Breast epithelium (tissue), 3 donors: ENCODE data around the gene GIMD1.

ENCODE experiments used
- CTCF ChIP-seq, 3 donors: fragments of 450-650 bp; IDR thresholded peaks; one replicate each; pipeline ENCODE4 v1.5.1; 2016 to 2017; ENCODE audit warnings: antibody characterized with exemption in 3 of 3, mild to moderate bottlenecking in 3 of 3, moderate library complexity in 3 of 3
- POLR2A ChIP-seq: fragments of 450-650 bp; IDR thresholded peaks from one replicate; pipeline ENCODE4 v1.6.1; 2016; ENCODE audit warnings: antibody characterized with exemption, mild to moderate bottlenecking, moderate library complexity

DNA sequence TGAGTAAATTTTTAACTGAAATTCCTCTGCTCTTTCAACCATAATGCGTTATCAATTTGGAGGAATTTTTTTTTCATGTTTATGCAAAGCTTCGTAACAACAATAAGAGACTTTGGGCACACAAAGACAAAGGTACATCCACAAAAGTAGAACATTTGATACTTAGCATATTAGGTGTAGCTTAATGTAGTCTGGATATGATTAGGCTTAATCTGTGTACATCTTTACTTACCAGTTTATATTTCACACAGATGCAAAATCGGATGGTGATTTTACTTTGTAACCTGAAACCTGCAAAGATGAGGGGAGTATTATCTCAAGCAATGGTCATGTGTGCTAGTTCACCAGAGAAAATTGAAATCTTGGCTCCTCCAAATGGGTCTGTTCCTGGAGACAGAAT is 32.0 kb downstream of the GIMD1 start:
- TF ChIP-seq CTCF (IDR thresholded peaks at IDR 0.05) (no peak), POLR2A (no peak)
